GM12892 (cell line): ENCODE measurements around the gene SAP30BP.

Experiments used
- POLR2A ChIP-seq: IDR thresholded peaks from 2 replicates; pipeline ENCODE4 v1.6.1; 2011; ENCODE audit warnings: low read depth, low read length, control low read depth
- POLR2AphosphoS5 ChIP-seq: IDR thresholded peaks from 2 replicates; pipeline ENCODE4 v1.6.1; 2011; ENCODE audit warnings: low read depth, low read length, control low read depth

- TF ChIP-seq POLR2A, result no peak
- no peak for TF ChIP-seq POLR2AphosphoS5
Observed at GRCh38 chr17:75652934-75653549, 14.1 kb upstream of the SAP30BP start.
